ENCODE data around the gene TMEM132A. TPM values are rescaled to one million over a fixed set of nuclear protein-coding genes. Genes with fewer than 3 reads are reported as not detected.
A peak's percentile ranks its signal among the peaks of the same experiment; 100 is the strongest.

TMEM132A gene
- total and polyA plus RNA-seq, 10 of the 15 experiments (the other 5 are each of a cell fraction or from before 2014, with no cell fraction given): 0.16 to 25.0 (median 4.3) TPM

DNA sequence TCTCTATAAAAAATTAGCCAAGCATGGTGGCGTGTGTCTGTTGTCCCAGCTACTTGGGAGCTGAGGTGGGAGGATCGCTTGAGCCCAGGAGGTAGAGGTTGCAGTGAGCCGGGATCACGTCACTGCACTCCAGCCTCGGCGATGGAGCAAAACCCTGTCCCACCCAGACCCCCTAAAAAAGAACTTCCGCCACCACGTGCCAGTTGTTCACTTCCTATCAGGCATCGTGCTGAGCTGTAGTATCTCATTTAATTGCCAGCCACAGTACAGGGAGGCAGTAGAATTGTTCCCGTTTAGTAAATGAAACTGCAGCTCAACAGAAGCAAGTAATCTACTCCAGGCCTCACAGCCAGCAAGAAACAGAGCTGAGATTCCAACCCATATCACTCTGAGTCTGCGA is 3.0 kb upstream of the TMEM132A start:
- no peak overlapping the region for H3K4me3 ChIP-seq
- CTCF ChIA-PET: no interaction called here
- no peak for TF ChIP-seq YBX1 (IDR thresholded peaks at IDR 0.05)
- TF ChIP-seq YY1 (IDR thresholded peaks at IDR 0.05; ENCODE audit: low read depth, low read length): no peak
- H3K27me3 ChIP-seq (replicated peaks in 1 of 2; ENCODE audit: control insufficient read depth in 2 of 2, insufficient read depth in 2 of 2, low read length in 1 of 2): no peaks in the 10 kb centered on the region
- intact Hi-C loops (cut with micrococcal nuclease; ENCODE audit: unreplicated experiment) (no loop called here), in situ Hi-C loops (cut with MboI) (no loop called here)
- ATAC-seq (no peak), FAIRE-seq (no peak), DNase-seq (ENCODE audit: low read depth, low spot score) (no peak)
- no peak overlapping the region for H3K4me2 ChIP-seq (ENCODE audit: control insufficient read depth, insufficient read depth)
- H3K27ac ChIP-seq (ENCODE audit: control insufficient read depth, insufficient read depth): no peak overlapping the region
- H3K36me3 ChIP-seq (ENCODE audit: control insufficient read depth in 2 of 2, insufficient read depth in 2 of 2, low read length in 1 of 2): peaks cover 17 to 21% of the 10 kb centered on the region in 2 experiments
- RAD21 ChIA-PET (ENCODE audit: unreplicated experiment): no interaction called here
- H3K9me3 ChIP-seq (replicated peaks; ENCODE audit: control insufficient read depth, insufficient read depth, low read length): no peaks in the 10 kb centered on the region
- H2AFZ ChIP-seq (ENCODE audit: control insufficient read depth, low read depth, low read length): no peak overlapping the region
- no peak overlapping the region for H3K9ac ChIP-seq (ENCODE audit: control insufficient read depth, insufficient read depth, low read length)
- H4K20me1 ChIP-seq (ENCODE audit: control insufficient read depth, insufficient read depth): no peaks in the 10 kb centered on the region
- 97% methylated on average over 11 of the region's 11 CpGs for WGBS (ENCODE audit: insufficient coverage, insufficient replicate concordance, low lambda C conversion rate, missing lambda C conversion rate)
- peaks cover 40% of the 10 kb centered on the region for H3K4me1 ChIP-seq (ENCODE audit: control insufficient read depth, insufficient read depth, low read length)
- BruUV-seq (replicated peaks): no TSS peak
- peaks cover 25% of the 10 kb centered on the region for H3K79me2 ChIP-seq (ENCODE audit: control insufficient read depth, insufficient read depth, low read length)
- POLR2A ChIA-PET: no interaction called here
- SMC1A ChIA-PET (ENCODE audit: uncharacterized antibody, unreplicated experiment): interaction anchor here (1.3 kb wide), 2 partner anchors 9 to 48 kb away, joined by 3 to 4 read pairs; no protein-coding TSS in a partner anchor

DNA sequence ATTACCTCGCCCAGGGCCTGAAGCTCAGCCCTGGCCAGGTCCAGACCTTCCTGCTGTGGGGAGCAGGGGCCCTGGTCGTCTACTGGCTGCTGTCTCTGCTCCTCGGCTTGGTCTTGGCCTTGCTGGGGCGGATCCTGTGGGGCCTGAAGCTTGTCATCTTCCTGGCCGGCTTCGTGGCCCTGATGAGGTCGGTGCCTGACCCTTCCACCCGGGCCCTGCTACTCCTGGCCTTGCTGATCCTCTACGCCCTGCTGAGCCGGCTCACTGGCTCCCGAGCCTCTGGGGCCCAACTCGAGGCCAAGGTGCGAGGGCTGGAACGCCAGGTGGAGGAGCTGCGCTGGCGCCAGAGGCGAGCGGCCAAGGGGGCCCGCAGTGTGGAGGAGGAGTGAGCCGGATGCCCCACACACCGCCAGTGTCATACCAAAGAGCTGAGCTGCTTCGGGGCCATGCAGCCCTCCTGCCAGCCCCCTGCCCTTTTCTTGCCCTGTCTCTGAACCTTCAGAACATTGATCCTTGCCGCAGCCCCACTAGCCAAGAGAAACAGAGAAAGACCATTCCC is 2.4 kb upstream of the TMEM132A start:
- Histone ChIP-seq H3K4me2 (ENCODE audit: control insufficient read depth, insufficient read depth) (no peak overlapping the region), H4K20me1 (ENCODE audit: control insufficient read depth, insufficient read depth) (no peaks in the 10 kb centered on the region), H2AFZ (ENCODE audit: control insufficient read depth, low read depth, low read length) (no peak overlapping the region), H3K27me3 (replicated peaks in 1 of 2; ENCODE audit: control insufficient read depth in 2 of 2, insufficient read depth in 2 of 2, low read length in 1 of 2) (no peaks in the 10 kb centered on the region), H3K27ac (ENCODE audit: control insufficient read depth, insufficient read depth) (no peak overlapping the region), H3K36me3 (ENCODE audit: control insufficient read depth in 2 of 2, insufficient read depth in 2 of 2, low read length in 1 of 2) (peaks cover 17 to 21% of the 10 kb centered on the region in 2 experiments), H3K4me1 (ENCODE audit: control insufficient read depth, insufficient read depth, low read length) (peaks cover 34% of the 10 kb centered on the region), H3K9me3 (replicated peaks; ENCODE audit: control insufficient read depth, insufficient read depth, low read length) (no peaks in the 10 kb centered on the region), H3K4me3 (no peak overlapping the region), H3K79me2 (ENCODE audit: control insufficient read depth, insufficient read depth, low read length) (peaks cover 19% of the 10 kb centered on the region), H3K9ac (ENCODE audit: control insufficient read depth, insufficient read depth, low read length) (no peak overlapping the region)
- WGBS (ENCODE audit: insufficient coverage, insufficient replicate concordance, low lambda C conversion rate, missing lambda C conversion rate): 93% methylated on average over 13 of the region's 23 CpGs
- intact Hi-C loops (cut with micrococcal nuclease; ENCODE audit: unreplicated experiment): no loop called here
- FAIRE-seq (no peak), DNase-seq (ENCODE audit: low read depth, low spot score) (no peak), ATAC-seq (no peak)
- BruUV-seq (replicated peaks): no TSS peak
- POLR2A ChIA-PET: no interaction called here
- in situ Hi-C loops (cut with MboI): no loop called here
- SMC1A ChIA-PET (ENCODE audit: uncharacterized antibody, unreplicated experiment): interaction anchor here (1.3 kb wide), 2 partner anchors 10 to 48 kb away, joined by 3 to 4 read pairs; no protein-coding TSS in a partner anchor
- RAD21 ChIA-PET (ENCODE audit: unreplicated experiment): no interaction called here
- TF ChIP-seq ZBED1 (IDR thresholded peaks at IDR 0.05; ENCODE audit: borderline replicate concordance) (no peak), POLR2A (IDR thresholded peaks at IDR 0.05; ENCODE audit: low read depth, low read length) (0 out of 2 replicates have a peak, but pooled peaks have one; percentile 24)
- CTCF ChIA-PET: no interaction called here
